HG02798 (cell line): ENCODE measurements around the gene TSHZ1.

ENCODE experiments used
- ATAC-seq: cut with Tn5 transposase; IDR thresholded peaks from one replicate; pipeline ENCODE4 v1.9.1; 2021; ENCODE audit warnings: mild to moderate bottlenecking; ENCODE audit not compliant: unreplicated experiment, poor library complexity

TSHZ1 gene

GRCh38 chr18:75218065-75218923, 7.7 kb downstream of the TSHZ1 start:
- no peak for ATAC-seq

- ATAC-seq = no peak
Measured at GRCh38 chr18:75219745-75220375, 9.3 kb downstream of the TSHZ1 start.

DNA sequence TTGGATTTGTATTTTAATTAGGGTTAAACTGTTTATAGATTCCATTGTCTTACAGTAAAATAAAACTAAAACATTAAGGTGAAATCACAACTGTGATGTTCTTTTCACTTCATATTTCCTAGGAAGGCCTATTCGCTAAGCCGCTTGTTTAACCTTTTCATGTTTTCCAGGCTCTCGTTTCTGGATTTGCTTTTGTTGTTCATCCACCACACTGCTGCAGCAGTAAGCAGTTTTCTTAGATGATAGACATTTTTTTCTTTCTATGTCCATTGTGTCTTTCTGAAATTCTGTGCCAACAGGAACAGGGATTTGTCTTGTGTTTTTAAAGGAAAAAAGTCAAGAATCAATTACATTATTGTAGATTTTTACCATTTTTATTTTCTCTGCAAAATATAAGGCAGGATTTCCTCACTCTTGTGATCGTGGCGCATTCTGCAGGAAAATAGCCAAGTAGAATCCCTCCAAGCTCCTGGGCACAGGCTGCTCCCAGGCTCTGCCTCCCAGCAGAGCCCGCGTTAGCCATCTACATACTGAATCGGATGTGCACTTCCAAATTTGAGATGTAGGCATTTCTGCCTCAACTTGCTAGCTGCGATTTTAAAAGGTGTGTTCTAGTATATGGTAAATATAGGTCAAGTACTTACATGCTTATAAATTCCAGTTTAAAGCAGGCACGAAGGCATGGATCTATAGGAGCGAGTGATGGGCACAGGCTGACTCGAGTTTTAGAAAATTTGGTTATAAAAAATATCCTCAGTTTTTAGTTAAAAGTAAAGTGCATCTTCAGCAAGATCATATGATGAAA, 10.2 kb downstream of the TSHZ1 start:
- no peak for ATAC-seq

DNA sequence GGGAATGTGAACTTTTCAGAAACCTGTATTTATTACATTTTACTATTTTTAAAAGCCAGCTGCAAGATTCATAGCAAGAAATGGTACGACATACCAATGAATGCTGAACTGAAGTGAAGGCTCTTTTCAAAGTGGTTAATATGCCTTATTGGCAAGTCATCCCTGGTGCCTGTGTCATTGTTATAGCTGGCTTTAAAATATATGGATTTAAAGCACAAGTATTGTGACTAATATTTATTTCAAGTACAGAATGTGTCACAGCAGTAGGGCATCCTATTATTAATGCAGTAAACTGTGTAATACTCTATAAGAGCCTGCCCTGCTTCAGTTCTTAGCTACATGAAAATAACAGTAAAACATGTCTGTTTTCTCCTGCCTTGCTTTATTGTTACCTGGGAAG, 10.8 kb downstream of the TSHZ1 start:
- ATAC-seq = no peak

- ATAC-seq = no peak
Measured at GRCh38 chr18:75221897-75222296, 11.3 kb downstream of the TSHZ1 start.

- no peak for ATAC-seq
Measured at GRCh38 chr18:75222407-75222806, 11.8 kb downstream of the TSHZ1 start.

GRCh38 chr18:75223687-75224347, 13.2 kb downstream of the TSHZ1 start:
- ATAC-seq = no peak

GRCh38 chr18:75226286-75226955, 15.8 kb downstream of the TSHZ1 start:
- no peak for ATAC-seq

DNA sequence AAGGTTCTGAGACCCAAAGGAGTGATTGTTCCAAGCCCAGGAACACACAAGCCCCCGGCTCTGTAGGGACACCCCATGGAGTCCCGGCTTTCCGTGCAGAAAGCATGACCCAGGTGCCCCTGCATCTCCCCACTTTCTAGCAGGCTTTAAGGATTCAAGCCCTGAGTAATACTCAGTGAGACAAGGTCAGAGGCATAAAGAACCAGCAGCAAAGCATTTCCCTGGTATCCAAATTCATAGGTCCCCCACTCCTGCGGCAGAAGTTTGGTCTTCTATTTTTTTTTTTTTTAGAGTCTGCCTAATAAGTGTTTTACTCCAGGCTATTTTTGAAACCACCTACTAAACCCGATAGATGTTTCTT, 16.3 kb downstream of the TSHZ1 start:
- no peak for ATAC-seq

- ATAC-seq = no peak
Measured at GRCh38 chr18:75227535-75228296, 17.1 kb downstream of the TSHZ1 start.

DNA sequence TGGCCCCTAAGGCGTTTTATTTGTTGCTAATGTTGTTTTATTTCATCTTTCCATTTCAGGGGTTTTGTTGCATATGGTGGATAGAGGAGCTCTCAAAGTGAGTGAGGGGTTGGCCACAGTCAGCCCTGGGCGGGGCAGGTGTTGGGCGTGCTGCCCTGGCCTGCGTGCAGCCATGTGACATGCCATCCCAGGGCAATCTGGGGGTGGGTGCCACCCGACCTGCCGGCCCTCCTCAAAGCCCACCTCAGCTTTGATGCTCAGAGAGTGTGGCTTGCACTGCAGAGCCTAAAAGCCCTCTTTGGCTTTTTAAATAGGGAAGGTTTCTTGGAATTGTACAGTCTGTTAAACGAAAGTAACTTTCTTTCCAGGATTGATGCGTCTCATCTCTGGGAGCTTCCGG, 18.4 kb downstream of the TSHZ1 start:
- ATAC-seq = no peak

DNA sequence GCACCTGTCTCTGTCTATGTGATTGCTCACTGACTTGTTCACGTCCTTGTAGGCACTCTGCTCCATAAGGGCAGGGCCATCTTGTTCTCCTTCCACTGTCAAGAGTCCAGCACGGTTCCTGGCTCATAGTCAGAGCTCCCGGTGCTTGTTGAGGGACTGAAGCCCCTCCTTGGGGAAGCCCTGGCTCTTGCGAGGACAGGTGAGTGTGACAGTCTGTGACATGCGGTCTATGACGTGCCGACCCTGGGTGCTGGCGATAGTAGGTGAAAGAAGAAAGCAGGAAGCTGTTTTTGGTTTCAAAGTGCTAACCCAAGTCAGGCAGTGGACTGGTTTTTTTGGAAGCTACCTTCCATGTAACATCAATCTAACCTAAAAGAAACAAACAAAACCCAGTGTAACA, 18.8 kb downstream of the TSHZ1 start:
- no peak for ATAC-seq

GRCh38 chr18:75230163-75231052, 19.8 kb downstream of the TSHZ1 start:
- ATAC-seq = no peak

DNA sequence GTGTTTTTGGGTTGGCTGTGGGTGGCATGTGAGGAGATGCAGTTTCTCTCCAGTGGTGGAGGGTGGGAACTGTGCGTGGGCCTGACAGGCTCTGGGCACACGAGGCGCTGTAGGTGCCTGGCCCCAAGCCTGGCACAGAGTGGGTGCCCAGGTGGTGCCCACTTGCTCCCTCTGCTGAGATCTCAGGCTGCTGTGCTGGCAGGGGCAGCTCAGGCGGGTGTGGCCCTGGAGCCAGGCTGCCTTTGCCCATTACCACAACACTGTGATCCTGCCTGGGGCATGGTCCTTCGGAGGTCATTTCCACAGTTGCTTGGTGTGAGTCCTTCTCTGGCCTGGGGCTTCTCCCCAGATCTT, 20.4 kb downstream of the TSHZ1 start:
- no peak for ATAC-seq

DNA sequence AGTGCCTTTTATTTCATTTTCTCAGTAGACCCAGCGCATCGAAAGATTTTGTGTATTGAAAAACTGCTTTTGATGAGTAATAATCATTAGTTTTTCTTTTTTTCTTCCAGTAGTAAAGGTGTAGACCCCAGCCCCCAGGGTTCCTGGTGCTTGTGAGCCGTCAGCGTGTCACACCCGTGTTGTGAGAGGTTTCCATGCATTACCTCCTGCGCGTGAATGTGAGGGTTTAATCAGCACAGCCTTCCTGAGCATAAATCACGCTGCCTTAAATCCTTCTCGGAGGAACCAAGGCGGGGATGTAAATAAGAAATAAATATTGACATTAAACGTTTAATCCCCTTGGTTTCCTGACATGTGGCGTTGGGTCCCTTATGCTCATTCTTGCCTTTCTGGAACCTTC, 24.3 kb downstream of the TSHZ1 start:
- no peak for ATAC-seq

DNA sequence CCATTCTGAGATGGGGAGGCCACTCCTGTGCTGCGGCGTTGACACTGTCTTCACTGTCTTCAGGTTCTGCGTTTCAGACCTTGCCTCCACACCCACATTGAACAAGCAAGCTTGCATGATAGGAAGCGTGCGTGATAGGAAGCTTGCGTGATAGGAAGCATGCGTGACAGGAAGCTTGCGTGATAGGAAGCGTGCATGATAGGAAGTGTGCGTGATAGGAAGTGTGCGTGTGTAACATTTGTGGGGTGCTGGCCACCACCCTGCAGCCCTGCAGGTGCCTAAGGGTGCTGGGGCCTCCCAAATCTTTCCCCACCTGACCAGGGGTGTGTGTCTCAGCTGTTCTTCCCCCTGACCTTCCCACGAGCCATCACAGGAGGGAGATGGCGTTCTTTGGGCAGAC, 25.3 kb downstream of the TSHZ1 start:
- no peak for ATAC-seq

GRCh38 chr18:75238100-75238499, 27.5 kb downstream of the TSHZ1 start:
- ATAC-seq = no peak

DNA sequence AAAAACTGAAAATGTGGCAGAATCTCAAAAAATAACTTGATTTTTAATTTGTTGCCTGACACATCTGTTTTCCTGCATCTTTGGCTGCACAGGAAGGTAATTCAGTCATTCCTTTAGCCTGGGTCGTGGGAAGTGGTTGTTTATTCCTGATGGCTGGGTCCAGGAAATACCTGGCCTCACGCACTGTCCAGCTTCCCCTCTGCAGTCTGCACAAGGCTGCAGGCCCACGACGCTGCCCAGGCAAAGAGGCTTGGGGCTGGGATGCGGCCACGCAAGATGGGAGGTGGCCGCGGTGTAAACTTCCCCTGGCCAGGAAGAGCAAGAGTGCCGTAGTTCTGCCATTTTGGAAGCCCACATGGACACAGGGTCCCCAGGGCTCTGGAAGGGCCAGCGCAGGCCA, 28.2 kb downstream of the TSHZ1 start:
- ATAC-seq = no peak

GRCh38 chr18:75240433-75240832, 29.8 kb downstream of the TSHZ1 start:
- no peak for ATAC-seq
